ENCODE measurements around the gene MTF2.

MTF2 gene

GRCh38 chr1:93083979-93084378, 4.9 kb downstream of the MTF2 start:
- WGBS: 85% methylated on average over 2 of the region's 2 CpGs
- no peak overlapping the region for H3K4me3 ChIP-seq (ENCODE audit: low read length)
- H3K9ac ChIP-seq (ENCODE audit: low read depth, low read length): no peak overlapping the region
- H3K27ac ChIP-seq (ENCODE audit: low read depth, low read length): no peak overlapping the region
- peaks cover 14% of the 10 kb centered on the region for H3K9me3 ChIP-seq (ENCODE audit: insufficient read depth, low read depth, low read length)
- H3K4me1 ChIP-seq (ENCODE audit: insufficient read depth, low read length): peaks cover 18% of the 10 kb centered on the region
- no peaks in the 10 kb centered on the region for H3K27me3 ChIP-seq (ENCODE audit: insufficient read depth, low read length)
- H3K36me3 ChIP-seq (ENCODE audit: insufficient read depth, low read length): peaks cover 65% of the 10 kb centered on the region

GRCh38 chr1:93087532-93087931, 8.4 kb downstream of the MTF2 start:
- no peak overlapping the region for H3K27ac ChIP-seq (ENCODE audit: low read depth, low read length)
- H3K4me1 ChIP-seq (ENCODE audit: insufficient read depth, low read length): peaks cover 10% of the 10 kb centered on the region
- H3K36me3 ChIP-seq (ENCODE audit: insufficient read depth, low read length): peaks cover 65% of the 10 kb centered on the region
- H3K4me3 ChIP-seq (ENCODE audit: low read length): no peak overlapping the region
- 96% methylated on average over 2 of the region's 2 CpGs for WGBS
- H3K9ac ChIP-seq (ENCODE audit: low read depth, low read length): no peak overlapping the region
- H3K9me3 ChIP-seq (ENCODE audit: insufficient read depth, low read depth, low read length): peaks cover 14% of the 10 kb centered on the region
- H3K27me3 ChIP-seq (ENCODE audit: insufficient read depth, low read length): no peaks in the 10 kb centered on the region

GRCh38 chr1:93093332-93094006, 14.4 kb downstream of the MTF2 start:
- H3K4me1 ChIP-seq (ENCODE audit: insufficient read depth, low read length): peaks cover 12% of the 10 kb centered on the region
- H3K27me3 ChIP-seq (ENCODE audit: insufficient read depth, low read length): no peaks in the 10 kb centered on the region
- H3K9me3 ChIP-seq (ENCODE audit: insufficient read depth, low read depth, low read length): no peaks in the 10 kb centered on the region
- peaks cover 15% of the 10 kb centered on the region for H3K36me3 ChIP-seq (ENCODE audit: insufficient read depth, low read length)
- no peak overlapping the region; the same call in 1 of the 2 replicates for H3K27ac ChIP-seq (ENCODE audit: low read depth, low read length)
- no peak overlapping the region for H3K4me3 ChIP-seq (ENCODE audit: low read length)
- H3K9ac ChIP-seq (ENCODE audit: low read depth, low read length): 0 out of 2 replicates have a peak overlapping the region, but pooled peaks have one; percentile 14
- 87% methylated on average over 1 of the region's 2 CpGs for WGBS

- Histone ChIP-seq H3K4me3 (ENCODE audit: low read length) (no peak overlapping the region), H3K9ac (ENCODE audit: low read depth, low read length) (no peak overlapping the region), H3K4me1 (ENCODE audit: insufficient read depth, low read length) (peaks cover 17% of the 10 kb centered on the region), H3K36me3 (ENCODE audit: insufficient read depth, low read length) (peaks cover 7% of the 10 kb centered on the region; the same call in 1 of the 2 replicates), H3K27me3 (ENCODE audit: insufficient read depth, low read length) (no peaks in the 10 kb centered on the region), H3K9me3 (ENCODE audit: insufficient read depth, low read depth, low read length) (no peaks in the 10 kb centered on the region), H3K27ac (ENCODE audit: low read depth, low read length) (no peak overlapping the region)
- 87% methylated on average over 5 of the region's 6 CpGs for WGBS
These were observed 16.9 kb downstream of the MTF2 start for GRCh38 chr1:93095804-93096585.

- Histone ChIP-seq H3K9ac (ENCODE audit: low read depth, low read length) (no peak overlapping the region), H3K36me3 (ENCODE audit: insufficient read depth, low read length) (peaks cover 26% of the 10 kb centered on the region), H3K4me3 (ENCODE audit: low read length) (no peak overlapping the region), H3K27ac (ENCODE audit: low read depth, low read length) (no peak overlapping the region), H3K4me1 (ENCODE audit: insufficient read depth, low read length) (peaks cover 15% of the 10 kb centered on the region), H3K27me3 (ENCODE audit: insufficient read depth, low read length) (no peaks in the 10 kb centered on the region), H3K9me3 (ENCODE audit: insufficient read depth, low read depth, low read length) (peaks cover 3% of the 10 kb centered on the region; the same call in 1 of the 2 replicates)
- WGBS: 95% methylated on average over 4 of the region's 4 CpGs
These were observed 23.1 kb downstream of the MTF2 start for GRCh38 chr1:93102142-93102541.

- Histone ChIP-seq H3K4me1 (ENCODE audit: insufficient read depth, low read length) (peaks cover 17% of the 10 kb centered on the region), H3K27me3 (ENCODE audit: insufficient read depth, low read length) (no peaks in the 10 kb centered on the region), H3K27ac (ENCODE audit: low read depth, low read length) (no peak overlapping the region), H3K9me3 (ENCODE audit: insufficient read depth, low read depth, low read length) (peaks cover 3% of the 10 kb centered on the region; the same call in 1 of the 2 replicates), H3K4me3 (ENCODE audit: low read length) (no peak overlapping the region), H3K9ac (ENCODE audit: low read depth, low read length) (no peak overlapping the region), H3K36me3 (ENCODE audit: insufficient read depth, low read length) (peaks cover 45% of the 10 kb centered on the region)
- WGBS: 100% methylated on average over 2 of the region's 2 CpGs
These were observed 27.1 kb downstream of the MTF2 start for GRCh38 chr1:93106226-93106625.

- Histone ChIP-seq H3K9me3 (ENCODE audit: insufficient read depth, low read depth, low read length) (peaks cover 3% of the 10 kb centered on the region; the same call in 1 of the 2 replicates), H3K4me3 (ENCODE audit: low read length) (no peak overlapping the region), H3K27ac (ENCODE audit: low read depth, low read length) (no peak overlapping the region), H3K27me3 (ENCODE audit: insufficient read depth, low read length) (no peaks in the 10 kb centered on the region), H3K36me3 (ENCODE audit: insufficient read depth, low read length) (peaks cover 55% of the 10 kb centered on the region), H3K4me1 (ENCODE audit: insufficient read depth, low read length) (peaks cover 26% of the 10 kb centered on the region), H3K9ac (ENCODE audit: low read depth, low read length) (no peak overlapping the region)
- 97% methylated on average over 4 of the region's 4 CpGs for WGBS
These were observed 28.3 kb downstream of the MTF2 start for GRCh38 chr1:93107395-93107794.

GRCh38 chr1:93108335-93108734, 29.3 kb downstream of the MTF2 start:
- WGBS: 92% methylated on average over 1 of the region's 2 CpGs
- peaks cover 64% of the 10 kb centered on the region for H3K36me3 ChIP-seq (ENCODE audit: insufficient read depth, low read length)
- no peak overlapping the region for H3K4me3 ChIP-seq (ENCODE audit: low read length)
- H3K9ac ChIP-seq (ENCODE audit: low read depth, low read length): no peak overlapping the region
- no peak overlapping the region for H3K27ac ChIP-seq (ENCODE audit: low read depth, low read length)
- H3K27me3 ChIP-seq (ENCODE audit: insufficient read depth, low read length): no peaks in the 10 kb centered on the region
- H3K9me3 ChIP-seq (ENCODE audit: insufficient read depth, low read depth, low read length): peaks cover 3% of the 10 kb centered on the region; the same call in 1 of the 2 replicates
- peaks cover 26% of the 10 kb centered on the region for H3K4me1 ChIP-seq (ENCODE audit: insufficient read depth, low read length)

- no peaks in the 10 kb centered on the region for H3K27me3 ChIP-seq (ENCODE audit: insufficient read depth, low read length)
- peaks cover 26% of the 10 kb centered on the region for H3K4me1 ChIP-seq (ENCODE audit: insufficient read depth, low read length)
- no peak overlapping the region for H3K9ac ChIP-seq (ENCODE audit: low read depth, low read length)
- peaks cover 65% of the 10 kb centered on the region for H3K36me3 ChIP-seq (ENCODE audit: insufficient read depth, low read length)
- no peak overlapping the region for H3K4me3 ChIP-seq (ENCODE audit: low read length)
- no peak overlapping the region for H3K27ac ChIP-seq (ENCODE audit: low read depth, low read length)
- WGBS: 98% methylated on average over 2 of the region's 2 CpGs
- H3K9me3 ChIP-seq (ENCODE audit: insufficient read depth, low read depth, low read length): peaks cover 3% of the 10 kb centered on the region; the same call in 1 of the 2 replicates
These were observed 30.5 kb downstream of the MTF2 start for GRCh38 chr1:93109578-93109977.

GRCh38 chr1:93111065-93111464, 32.0 kb downstream of the MTF2 start:
- H3K9ac ChIP-seq (ENCODE audit: low read depth, low read length): 0 out of 2 replicates have a peak overlapping the region, but pooled peaks have one; percentile 40
- no peaks in the 10 kb centered on the region for H3K27me3 ChIP-seq (ENCODE audit: insufficient read depth, low read length)
- peaks cover 3% of the 10 kb centered on the region; the same call in 1 of the 2 replicates for H3K9me3 ChIP-seq (ENCODE audit: insufficient read depth, low read depth, low read length)
- peaks cover 69% of the 10 kb centered on the region for H3K36me3 ChIP-seq (ENCODE audit: insufficient read depth, low read length)
- WGBS: 20% methylated on average over 1 of the region's 1 CpG
- peaks cover 26% of the 10 kb centered on the region for H3K4me1 ChIP-seq (ENCODE audit: insufficient read depth, low read length)
- H3K27ac ChIP-seq (ENCODE audit: low read depth, low read length): peak overlapping the region; percentile 67
- no peak overlapping the region for H3K4me3 ChIP-seq (ENCODE audit: low read length)

GRCh38 chr1:93111561-93111960, 32.5 kb downstream of the MTF2 start:
- H3K4me1 ChIP-seq (ENCODE audit: insufficient read depth, low read length): peaks cover 26% of the 10 kb centered on the region
- H3K36me3 ChIP-seq (ENCODE audit: insufficient read depth, low read length): peaks cover 72% of the 10 kb centered on the region
- no peak overlapping the region for H3K4me3 ChIP-seq (ENCODE audit: low read length)
- peak overlapping the region; percentile 67 for H3K27ac ChIP-seq (ENCODE audit: low read depth, low read length)
- peak overlapping the region; percentile 40; the same call in 1 of the 2 replicates for H3K9ac ChIP-seq (ENCODE audit: low read depth, low read length)
- H3K9me3 ChIP-seq (ENCODE audit: insufficient read depth, low read depth, low read length): peaks cover 3% of the 10 kb centered on the region; the same call in 1 of the 2 replicates
- H3K27me3 ChIP-seq (ENCODE audit: insufficient read depth, low read length): no peaks in the 10 kb centered on the region
